LNCAP (cell line): ENCODE results near the gene SLX4IP.

Experiments used
- CTCF ChIP-seq: fragments of 450-650 bp; IDR thresholded peaks from 2 replicates; pipeline ENCODE4 v1.5.1; 2017; ENCODE audit warnings: mild to moderate bottlenecking

SLX4IP gene

GRCh38 chr20:10657453-10657852, 222.3 kb downstream of the SLX4IP start:
- no peak for TF ChIP-seq CTCF

- TF ChIP-seq CTCF, result no peak
Observed at GRCh38 chr20:10658051-10658823, 223.1 kb downstream of the SLX4IP start.

GRCh38 chr20:10658876-10659632, 223.9 kb downstream of the SLX4IP start:
- TF ChIP-seq CTCF, result no peak

- TF ChIP-seq CTCF, result no peak
Observed at GRCh38 chr20:10659651-10660601, 224.8 kb downstream of the SLX4IP start.

GRCh38 chr20:10660661-10661060, 225.6 kb downstream of the SLX4IP start:
- no peak for TF ChIP-seq CTCF

GRCh38 chr20:10661261-10661660, 226.2 kb downstream of the SLX4IP start:
- no peak for TF ChIP-seq CTCF

GRCh38 chr20:10662151-10662550, 227.0 kb downstream of the SLX4IP start:
- TF ChIP-seq CTCF, result no peak
